DMS153 treated with DMSO at 0.1 percent for 48 hours (cell line): ENCODE results near the gene MAFG.

ENCODE experiments used
- DNase-seq: peaks from one replicate; lab custom pipeline; 2025; ENCODE audit not compliant: unreplicated experiment; lab: John Stamatoyannopoulos, UW

Gene MAFG

DNA sequence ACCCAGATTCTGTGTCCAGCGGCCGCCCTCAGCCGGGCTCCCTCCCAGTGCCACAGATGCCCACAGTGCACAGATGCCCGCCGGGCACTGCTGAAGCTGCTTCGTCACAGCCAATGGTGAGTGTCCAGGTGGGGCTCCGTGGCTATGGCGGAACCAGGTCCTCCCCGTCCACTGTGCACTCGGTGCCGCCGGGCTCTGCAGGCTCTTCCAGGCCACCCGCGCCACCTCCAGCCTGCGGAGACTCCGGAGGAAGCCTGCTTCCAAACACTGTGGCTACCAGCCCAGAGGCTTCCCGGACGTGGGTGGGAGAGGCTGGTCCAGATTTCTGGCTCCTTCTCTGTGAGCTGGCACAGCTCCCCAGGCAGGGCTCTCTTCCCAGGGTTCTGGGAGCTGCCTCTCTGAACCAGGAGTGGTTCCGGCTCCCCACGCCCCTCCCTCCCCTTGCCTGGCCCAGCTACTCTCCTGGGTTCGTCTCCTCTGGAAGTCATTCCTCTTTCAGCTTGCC, 12.4 kb upstream of the MAFG start:
- DNase-seq: no peak

DNA sequence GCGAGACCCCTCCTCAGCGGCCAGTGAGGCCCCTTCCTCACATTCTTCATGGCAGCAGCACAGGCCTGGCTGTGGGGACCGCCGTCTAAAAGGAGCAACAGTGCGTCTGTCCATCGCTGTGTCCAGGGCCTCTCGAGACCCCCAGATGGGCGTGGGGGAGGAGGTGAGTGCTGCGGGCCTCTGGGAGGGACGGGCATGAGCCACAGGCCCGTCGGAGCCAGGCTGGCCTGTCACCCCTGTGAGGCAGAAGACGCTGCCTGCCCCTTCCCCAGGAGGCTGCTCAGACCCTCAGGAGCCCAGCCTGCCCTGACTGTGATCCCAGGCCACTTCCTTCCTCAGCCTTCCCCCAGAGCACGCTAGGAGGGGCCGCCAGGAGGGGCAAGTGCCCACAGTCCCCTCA, 11.7 kb upstream of the MAFG start:
- DNase-seq: no peak

DNA sequence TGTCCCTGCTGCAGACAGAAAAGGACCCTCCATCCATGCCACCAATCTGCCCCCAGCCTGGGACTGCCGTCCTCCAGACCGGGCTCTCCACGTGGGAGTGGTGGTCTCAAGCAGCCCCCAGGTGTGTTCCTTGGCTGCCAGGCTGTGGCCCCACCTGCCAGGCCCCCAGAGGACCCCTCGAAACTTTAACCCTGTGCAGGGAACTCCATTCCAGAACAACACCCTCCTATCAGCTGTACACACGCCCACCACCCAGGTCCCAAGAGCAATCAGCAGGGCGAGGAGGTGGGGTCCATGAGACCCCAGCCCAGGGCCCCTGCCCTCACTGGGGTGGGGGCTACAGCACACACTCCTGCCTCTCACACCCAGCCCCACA, 8.2 kb upstream of the MAFG start:
- no peak for DNase-seq

DNA sequence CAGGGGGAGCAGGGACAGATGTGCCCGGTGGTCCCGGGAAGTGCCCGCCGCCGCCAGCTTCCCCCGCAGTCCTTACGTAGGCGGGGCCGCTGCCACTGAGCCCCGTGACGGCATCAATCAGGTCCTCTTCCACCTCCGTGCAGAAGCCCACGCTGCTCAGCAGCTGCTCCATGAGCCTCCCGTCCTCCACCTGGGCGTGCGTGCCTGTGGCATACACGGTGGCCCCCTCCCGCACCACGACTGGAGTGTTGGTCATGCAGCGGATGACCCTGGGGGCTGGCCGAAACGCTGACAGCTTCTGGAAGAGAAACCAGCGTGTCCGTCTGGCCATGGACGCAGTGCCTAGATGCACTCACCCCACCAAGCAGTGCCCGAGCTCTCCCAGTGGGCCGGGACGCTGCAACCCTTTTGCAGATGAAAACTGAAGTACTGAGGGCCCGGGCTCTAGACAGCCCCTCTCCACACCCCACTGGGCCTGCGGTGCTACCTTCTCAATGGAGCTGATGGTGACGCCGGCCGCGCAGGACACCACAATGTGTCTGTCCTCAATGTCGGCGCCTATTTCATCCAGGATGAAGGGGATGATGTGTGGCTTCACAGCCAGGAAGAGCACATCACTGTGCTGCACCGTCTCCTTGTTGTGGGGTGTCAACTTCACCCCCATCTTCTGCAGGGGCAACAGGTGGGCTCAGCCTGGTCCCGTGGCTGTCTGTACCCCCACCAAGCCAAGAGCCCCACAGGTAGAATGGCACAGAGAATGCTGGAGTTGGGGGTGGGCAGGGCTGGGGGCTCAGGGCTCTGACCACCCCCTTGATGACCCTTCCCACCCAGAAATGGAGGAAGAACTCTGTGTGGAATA, 7.5 kb upstream of the MAFG start:
- no peak for DNase-seq

DNA sequence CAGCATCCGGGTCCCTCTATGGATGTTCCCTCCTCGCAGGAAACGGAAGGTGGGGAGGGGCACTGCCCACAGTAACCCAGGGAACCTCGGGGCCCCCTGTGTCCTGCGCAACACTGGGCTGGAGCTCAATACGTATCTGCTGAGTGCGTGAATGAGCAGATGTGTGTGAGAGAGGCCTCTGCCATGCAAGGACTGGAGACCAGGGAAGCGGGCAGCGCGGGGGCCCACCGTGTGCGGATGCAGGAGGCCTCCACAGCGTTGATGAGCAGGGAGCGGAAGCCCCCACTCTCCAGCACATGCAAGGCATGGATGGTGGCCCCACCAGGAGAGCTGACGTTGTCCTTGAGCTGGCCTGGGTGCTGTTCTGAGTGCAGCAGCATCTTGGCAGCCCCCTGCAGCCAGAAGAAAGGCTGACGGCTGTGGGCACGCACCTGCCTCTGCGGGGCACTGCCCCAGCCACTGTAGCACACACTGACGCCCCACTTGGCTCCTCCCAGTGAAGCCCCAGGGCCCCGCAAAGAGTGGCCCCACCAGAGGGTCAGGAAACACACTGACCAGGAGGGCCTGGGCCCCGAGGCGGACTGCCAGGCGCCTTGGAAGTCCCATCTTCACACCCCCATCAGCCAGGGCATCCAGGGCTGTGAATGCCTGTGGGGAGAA, 6.7 kb upstream of the MAFG start:
- no peak for DNase-seq

DNA sequence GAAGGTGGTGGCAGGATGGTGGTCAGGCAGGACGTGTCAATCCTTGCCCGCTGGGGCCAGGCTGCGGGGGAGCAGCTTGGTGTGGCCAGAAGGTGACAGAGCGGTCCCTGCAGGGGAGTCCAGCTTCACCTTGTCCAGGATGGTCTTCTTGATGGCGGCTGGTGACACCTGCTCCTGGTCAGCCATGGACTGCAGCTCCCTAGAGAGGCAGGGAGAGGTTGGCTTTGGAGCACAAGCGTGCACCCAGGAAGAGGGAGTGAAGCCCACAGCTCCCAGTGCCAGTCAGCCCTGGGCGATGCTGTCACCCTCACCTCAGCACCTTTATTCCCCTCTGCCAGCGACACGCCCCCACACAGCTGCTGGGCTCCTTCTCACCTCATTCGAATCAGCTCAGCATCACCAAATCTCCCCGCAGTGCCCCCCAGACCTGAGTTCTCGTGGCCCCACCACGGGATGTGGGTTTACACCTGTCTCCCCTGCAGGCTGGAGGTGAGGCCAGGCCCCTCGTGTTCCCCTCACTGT, 5.7 kb upstream of the MAFG start:
- DNase-seq: no peak

DNA sequence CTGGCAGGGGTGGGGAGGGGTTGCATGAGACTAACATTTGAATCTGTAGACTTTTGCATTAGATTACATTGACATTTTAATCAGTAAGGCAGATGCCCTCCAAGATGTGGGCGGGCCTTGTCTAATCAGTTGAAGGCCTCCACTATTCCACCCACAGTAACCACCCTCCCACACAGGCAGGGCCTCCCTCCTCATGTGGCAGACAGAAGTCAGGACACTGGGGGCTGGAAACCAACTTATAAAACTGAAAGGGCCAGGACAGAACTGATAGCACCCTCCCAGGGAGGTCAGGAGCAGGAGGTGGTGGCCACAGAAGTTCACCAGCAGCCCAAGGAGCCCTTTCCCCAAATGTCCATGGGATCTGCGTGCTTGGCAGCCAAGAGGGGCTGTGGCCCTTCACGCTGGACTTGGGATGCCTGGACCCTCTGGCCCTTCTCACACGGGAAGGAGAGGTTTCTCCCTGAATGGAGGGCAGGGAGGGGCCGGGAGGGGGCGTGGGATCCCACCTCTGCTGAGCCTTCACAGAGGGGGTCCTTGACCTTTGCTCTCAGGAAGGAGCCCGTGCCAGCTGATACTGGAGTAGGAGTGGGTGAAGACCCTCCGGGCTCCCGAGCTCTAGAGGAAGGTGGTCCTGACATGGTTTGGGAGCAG, 4.9 kb upstream of the MAFG start:
- no peak for DNase-seq

DNA sequence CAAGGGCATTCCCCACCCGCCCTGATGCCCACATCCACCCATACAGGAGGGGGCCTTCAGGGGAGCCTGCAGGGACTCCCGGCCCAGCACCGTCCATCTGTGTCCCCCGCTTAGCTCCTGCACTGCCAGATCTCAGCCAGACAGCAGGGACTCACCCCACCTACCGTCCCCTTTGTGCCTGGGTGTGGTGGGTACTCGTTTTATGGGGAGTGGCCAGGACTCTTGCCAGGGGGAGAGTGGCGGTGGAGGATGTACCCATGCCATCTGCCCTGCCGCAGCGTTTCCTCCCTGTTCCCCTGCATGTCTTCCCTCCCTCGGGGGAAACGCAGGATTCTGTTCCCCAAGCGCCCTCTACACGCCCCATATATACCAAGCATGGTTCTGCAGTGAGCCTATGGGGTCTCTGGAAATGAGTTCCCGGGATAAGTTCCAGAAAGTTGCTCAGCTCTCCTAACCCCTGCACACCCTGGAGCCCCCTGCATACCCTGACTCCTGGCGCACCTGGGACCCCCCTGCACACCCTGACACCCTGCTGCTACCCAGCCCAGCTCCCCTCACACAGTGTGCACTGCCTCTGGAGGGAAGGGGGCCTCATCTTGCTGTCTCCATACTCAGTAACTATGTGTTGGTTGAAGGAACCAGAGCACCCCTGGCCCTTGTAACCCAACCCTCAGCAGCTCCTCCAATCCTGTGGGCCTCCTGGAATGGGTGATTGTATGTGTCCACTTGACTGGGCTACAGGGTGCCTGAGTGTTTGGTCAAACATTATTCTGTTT, 4.2 kb upstream of the MAFG start:
- DNase-seq: no peak

DNA sequence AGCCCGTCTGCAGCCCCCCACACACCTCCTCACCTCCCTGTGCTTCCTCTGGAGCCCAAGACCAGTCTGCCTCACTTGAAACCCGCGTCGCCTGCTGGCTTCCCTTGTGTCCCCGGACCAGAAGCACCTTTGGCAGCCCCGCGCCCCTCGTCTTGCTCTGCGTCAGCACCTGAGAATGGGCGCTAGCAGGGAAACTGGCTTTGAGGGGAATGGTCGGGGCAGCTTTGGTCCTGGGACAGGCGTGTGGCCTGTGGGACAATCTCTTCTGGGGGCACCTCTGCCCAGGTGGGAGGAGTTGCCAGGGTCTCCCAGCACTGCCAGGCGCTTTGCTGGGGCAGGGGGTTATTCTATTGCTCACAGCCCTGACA, 3.6 kb upstream of the MAFG start:
- no peak for DNase-seq

DNA sequence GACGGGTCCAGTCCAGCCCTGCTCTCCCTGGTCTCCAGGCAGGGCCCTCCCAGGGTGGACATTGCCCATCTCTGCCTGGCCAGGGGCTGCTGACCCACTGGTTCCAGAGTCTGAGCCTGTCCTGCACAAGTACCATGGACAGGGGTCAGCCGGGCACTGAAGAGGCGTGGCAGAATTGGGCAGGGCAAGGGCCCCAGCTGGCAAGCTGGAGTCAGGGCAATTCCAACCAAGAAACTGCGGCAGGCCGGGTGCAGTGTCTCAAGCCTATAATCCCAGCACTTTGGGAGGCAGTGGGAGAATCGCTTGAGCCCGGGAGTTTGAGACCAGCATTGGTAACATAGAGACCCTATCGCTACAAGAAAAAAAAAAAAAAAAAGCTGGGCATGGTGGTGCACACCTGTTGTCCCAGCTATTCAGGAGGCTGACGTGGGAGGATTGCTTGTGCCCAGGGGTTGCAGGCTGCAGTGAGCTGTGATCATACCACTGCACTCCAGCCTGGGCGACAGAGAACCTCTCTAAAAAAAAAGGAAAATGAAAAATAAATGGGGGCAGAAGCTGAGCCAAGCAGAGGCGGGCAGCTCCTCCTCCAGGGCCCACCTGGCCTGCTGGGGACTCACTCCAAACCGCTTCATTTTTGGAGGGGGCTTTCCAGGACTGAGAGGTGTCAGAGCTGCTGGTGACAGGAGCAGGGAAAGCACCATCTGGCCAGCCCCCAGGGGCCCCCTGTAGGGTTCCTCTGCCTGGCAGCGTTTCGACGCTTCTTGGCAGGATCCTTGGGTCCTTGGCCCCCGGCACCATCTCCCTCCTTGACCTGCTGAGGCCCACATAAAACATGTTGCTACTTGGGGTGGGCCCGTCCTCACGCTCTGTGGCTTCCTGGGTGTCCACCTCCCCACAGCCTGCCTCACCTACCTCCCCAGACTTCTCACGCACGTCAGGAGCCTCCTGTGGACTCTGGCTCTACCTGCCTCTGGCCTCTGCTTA, 2.9 kb upstream of the MAFG start:
- no peak for DNase-seq

DNA sequence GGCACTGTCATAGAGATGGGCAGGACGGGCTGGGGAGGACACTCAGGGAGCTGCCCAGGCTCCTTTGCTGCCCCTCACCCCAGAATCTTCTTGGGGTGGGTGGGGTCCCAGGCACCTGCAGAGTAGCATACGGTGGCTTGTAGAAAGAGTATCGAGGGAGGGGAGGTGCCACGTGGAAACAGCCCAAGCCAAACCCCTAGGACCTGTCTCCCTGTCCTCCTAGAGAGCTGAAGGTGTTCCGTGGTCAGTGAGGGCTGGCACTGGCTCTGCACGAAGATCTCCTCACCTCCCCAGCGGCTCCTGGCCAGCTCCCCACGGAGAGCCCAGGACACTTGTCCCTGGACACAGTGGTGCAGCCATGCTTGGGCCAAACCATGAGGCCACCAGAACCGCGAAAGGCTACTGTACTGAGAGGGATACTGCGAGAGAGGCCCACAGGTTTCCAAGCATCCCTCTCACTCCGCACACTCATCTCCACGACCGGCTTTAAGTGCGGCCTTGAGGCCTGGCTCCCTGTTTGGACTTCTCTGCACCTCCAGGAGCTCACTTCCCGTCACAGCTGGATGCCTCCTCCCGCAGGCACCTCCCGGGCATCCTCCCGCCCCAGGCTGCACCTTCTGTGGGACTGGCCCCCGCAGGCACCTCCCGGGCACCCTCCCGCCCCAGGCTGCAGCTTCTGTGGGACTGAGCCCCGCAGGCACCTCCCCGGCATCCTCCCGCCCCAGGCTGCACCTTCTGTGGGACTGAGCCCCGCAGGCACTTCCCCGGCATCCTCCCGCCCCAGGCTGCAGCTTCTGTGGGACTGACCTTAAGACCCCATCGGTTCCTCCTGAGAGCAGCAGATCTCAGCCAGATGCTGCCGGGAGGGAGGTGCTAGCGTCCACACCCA, 2.0 kb upstream of the MAFG start:
- no peak for DNase-seq

DNA sequence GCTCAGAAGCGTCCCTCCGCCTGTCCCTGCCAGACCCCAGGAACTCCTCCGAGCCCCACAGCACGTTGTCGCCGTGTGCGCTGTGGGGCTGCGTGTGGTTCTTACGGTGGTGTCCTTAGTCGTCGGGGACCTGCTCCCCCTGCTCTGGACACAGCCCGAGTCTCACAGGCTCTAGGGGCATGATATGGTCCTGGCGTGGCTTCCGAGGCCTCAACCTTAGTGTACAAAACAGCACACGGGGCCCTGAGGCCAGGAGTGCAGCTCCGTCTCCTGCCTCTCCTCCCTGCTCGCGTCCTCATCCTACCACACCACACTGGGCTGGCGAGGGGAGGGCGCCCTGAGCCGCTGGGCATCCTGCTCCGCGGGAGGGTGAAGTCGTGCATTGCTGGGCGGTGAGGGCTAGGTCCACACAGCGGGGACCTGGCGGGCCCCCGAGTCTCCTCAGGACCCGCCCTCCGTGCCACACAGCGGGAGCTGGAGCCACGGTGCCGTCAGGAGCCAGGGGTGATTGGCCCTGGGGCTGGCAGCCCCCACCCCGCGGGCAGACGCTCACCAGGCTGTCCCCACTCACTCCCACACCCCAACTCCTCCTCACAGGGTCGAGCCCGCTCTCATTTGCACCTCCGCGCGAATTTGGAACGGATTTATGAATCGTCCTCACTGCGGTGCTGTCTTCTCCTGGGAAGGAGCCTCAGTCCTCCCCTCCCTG, 1.2 kb upstream of the MAFG start:
- no peak for DNase-seq

DNA sequence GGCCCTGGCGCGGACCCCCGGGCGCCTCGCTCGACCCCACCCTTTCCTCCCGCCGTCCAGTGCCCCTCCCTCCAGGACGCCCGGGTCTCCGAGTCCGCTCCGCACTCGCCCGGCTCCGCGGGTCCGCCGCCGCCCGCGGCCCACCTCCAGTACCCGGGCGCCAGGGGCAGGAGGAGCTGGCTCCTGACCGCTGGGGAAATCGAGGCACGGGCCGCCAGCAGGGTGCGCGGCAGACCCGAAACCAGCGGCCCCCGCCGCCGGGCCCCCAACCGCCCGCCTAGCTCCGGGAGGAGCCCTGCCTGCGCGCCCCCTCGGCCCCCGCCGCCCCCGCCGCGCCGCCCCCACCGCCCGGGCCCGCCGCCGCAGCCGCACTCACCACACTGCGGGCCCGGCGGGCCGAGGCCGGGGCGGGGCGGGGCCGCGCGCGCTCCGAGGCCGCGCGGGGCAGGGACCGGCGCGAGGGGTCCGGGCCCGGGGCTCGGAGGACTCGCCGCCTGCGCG, 333 bp downstream of the MAFG start:
- no peak for DNase-seq

DNA sequence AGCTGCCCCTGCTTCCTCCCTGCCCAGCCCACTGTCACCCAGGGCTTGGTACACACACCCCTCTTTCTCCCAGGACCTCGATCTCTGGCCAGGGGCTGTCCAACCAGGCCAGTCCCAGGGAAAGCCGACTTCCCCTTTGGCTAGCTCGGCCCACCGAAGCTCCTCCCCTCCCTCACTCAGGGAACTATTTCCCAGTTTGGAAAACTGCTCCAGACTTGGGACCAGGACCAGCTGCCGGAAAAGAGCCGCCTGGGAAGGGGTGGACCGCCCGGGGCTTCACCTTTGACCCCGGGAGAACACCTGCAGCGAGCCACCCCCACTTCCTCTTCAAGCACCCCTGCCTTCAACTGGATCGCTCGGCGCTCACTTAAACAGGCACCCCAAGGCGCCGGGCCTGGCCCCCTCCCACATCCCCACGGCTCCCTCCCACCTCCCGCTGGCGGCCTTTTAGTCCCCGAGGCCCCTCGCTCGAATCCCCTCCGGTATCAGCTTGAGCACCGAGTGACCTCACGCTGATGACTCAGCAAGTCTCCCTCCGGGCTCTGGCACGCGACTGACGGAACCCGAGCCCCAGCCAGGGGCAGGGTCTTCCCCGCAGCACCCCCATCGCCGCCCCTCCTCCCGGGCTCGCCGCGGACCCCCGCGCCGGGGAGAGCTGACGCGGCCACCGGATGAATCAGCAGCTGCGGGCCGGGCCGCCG, 934 bp downstream of the MAFG start:
- no peak for DNase-seq

DNA sequence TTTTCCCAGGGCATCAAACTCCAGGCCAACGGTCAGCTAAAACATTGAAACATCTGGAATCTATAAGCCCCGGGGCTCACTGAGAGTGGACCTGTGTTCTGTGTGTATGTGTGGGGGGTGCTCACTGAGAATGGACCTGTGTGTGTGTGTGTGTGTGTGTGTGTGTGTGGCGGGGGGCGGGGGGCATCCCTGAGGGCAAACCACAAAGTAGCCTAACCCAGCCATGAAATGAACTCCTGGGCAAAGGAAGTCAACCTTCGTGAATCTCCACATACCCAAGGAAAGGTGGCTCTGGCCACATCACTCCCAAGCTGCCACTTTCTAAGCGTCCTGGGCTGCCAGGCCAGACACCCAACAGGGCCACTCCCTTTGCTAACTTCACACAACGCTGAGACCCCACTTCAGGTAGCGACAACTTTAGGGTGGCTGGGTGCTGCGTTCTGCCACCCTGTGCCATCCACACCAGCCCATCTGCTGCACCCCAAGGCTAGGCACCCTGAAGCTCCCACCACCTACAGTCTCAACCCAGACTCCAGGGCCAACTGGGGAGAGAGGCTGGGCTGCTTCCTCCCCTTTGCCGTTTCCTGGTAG, 1.6 kb downstream of the MAFG start:
- no peak for DNase-seq

DNA sequence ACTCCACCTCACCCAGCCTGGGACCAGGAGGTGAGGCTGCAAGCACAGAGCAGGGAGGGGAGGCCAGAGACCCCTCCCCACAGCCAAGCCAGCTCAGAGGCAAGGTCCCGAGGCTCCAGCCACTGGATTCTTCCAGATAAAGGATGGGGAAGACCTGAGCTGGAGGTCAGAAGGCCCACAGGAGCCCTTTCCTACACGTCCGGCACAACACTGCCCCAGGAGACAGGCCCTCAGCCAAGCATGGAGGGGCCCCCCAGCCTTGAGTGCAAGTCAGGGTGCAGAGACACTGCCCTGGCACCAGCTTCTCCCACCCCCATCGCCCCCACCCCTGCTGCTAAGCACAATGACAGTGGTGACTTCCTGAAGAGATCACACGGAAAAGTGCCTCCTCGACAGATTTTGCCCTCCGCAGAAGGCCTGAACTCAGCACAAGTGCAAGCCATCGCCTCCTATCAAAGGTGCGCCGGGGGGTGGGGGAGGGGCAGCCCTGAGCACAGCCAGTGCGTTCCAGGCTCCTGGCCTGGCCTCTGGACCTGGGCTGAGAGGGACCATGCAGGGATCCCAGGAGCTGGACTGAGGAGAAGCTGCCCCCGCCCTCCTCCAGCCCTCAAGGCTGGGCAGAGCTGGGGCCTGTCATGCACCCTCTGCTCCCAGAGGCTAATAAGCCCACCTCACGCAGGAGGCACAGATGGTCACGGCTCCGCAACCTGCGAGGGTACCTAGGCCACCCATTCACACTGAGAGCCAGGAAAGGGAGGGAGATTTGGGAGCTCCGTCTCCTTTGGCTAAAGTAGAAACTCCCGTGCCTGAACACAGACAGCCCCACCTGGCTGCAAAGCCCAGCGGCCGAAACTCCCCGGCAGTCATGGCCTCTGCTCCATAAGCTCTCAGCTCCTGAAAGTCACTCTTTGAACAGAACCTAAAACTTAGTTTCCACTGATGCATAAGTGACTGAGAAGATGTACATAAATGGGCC, 2.7 kb downstream of the MAFG start:
- DNase-seq: no peak
